HG03378 (cell line): ENCODE data around the gene IBA57.
"Not testable (repeated sequence)": the region's sequence is repeated elsewhere in the genome, so short reads cannot be mapped to it uniquely, and the experiment has no call there.

Source experiments
- ATAC-seq: cut with Tn5 transposase; IDR thresholded peaks from one replicate; pipeline ENCODE4 v1.9.1; 2021; ENCODE audit warnings: mild to moderate bottlenecking, moderate library complexity; ENCODE audit not compliant: unreplicated experiment

IBA57 gene

GRCh38 chr1:228184152-228184551, 18.5 kb downstream of the IBA57 start:
- no peak for ATAC-seq

GRCh38 chr1:228185641-228185965, 20.0 kb downstream of the IBA57 start:
- ATAC-seq: no peak

- not testable (repeated sequence) for ATAC-seq
These were observed 22.6 kb downstream of the IBA57 start for GRCh38 chr1:228188249-228188648.

- no peak for ATAC-seq
These were observed 24.6 kb downstream of the IBA57 start for GRCh38 chr1:228190182-228190581.

GRCh38 chr1:228190778-228191177, 25.2 kb downstream of the IBA57 start:
- ATAC-seq: no peak

- ATAC-seq: no peak
These were observed 28.8 kb downstream of the IBA57 start for GRCh38 chr1:228194436-228194835.

- no peak for ATAC-seq
These were observed 29.6 kb downstream of the IBA57 start for GRCh38 chr1:228194921-228195812.

- no peak for ATAC-seq
These were observed 32.0 kb downstream of the IBA57 start for GRCh38 chr1:228197555-228198147.

GRCh38 chr1:228198977-228199590, 33.5 kb downstream of the IBA57 start:
- no peak for ATAC-seq

GRCh38 chr1:228204958-228205357, 39.4 kb downstream of the IBA57 start:
- ATAC-seq: no peak

GRCh38 chr1:228205526-228206436, 40.2 kb downstream of the IBA57 start:
- ATAC-seq: no peak

GRCh38 chr1:228206582-228207351, 41.2 kb downstream of the IBA57 start:
- ATAC-seq: no peak

GRCh38 chr1:228207381-228207810, 41.8 kb downstream of the IBA57 start:
- no peak for ATAC-seq

GRCh38 chr1:228207851-228208821, 42.5 kb downstream of the IBA57 start, which contains the start of gene OBSCN:
Gene OBSCN, plus strand, starts transcription at chr1:228208044. Its CDS starts 3,740 bp downstream, at chr1:228211784.
- no peak for ATAC-seq

GRCh38 chr1:228208831-228209551, 43.4 kb downstream of the IBA57 start:
- no peak for ATAC-seq

GRCh38 chr1:228209657-228210056, 44.1 kb downstream of the IBA57 start:
- no peak for ATAC-seq

GRCh38 chr1:228210076-228210651, 44.6 kb downstream of the IBA57 start:
- no peak for ATAC-seq
